ENCODE results near the gene NRP1. TPM values are rescaled to one million over a fixed set of nuclear protein-coding genes. Genes with fewer than 3 reads are reported as not detected.

The NRP1 gene
- total RNA-seq, 1 donor from 2014 or later: 100 TPM

DNA sequence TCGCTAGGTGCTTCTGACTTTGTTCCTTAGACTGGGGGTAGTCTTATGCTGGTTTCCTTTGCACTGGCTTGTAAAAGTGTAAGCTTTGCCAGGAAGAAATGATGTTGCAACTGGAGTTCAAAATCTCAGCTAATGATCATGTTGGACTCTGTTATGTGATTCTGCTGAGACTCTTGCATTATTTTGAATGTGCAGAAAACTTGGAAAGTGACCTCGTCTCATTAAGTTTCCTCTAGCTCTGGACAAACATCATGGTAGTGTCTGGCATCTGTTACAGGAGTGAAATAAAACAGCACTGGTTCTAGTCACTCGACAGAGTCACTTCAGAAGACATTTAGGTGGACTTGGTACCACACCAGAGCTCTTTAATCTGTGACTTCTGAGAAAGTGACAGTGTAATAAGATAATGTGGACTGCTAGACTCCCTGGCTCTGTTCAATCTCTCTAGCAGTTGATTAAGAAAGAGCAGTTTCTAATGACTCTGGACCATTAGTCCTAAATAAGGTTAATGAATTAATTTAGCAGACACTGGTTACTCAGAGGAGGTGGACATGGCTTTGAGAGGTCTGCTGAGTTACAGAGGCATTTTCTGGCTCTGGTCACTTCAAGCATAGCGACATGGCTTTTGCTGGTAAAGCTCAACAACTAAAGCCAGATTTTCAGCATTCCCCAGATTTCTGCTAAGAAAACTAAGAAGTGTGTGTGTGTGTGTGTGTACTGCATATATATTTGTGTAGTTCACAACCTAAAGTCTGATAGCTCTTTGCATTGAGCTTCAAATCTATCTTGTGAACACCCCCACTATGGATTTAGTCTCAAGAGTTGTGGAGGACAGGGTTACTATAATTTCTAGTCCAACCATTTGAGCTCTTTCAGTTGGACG lies 2.0 kb downstream of the NRP1 start:
- DNase-seq: no peak
- TF ChIP-seq, protein P1, sequence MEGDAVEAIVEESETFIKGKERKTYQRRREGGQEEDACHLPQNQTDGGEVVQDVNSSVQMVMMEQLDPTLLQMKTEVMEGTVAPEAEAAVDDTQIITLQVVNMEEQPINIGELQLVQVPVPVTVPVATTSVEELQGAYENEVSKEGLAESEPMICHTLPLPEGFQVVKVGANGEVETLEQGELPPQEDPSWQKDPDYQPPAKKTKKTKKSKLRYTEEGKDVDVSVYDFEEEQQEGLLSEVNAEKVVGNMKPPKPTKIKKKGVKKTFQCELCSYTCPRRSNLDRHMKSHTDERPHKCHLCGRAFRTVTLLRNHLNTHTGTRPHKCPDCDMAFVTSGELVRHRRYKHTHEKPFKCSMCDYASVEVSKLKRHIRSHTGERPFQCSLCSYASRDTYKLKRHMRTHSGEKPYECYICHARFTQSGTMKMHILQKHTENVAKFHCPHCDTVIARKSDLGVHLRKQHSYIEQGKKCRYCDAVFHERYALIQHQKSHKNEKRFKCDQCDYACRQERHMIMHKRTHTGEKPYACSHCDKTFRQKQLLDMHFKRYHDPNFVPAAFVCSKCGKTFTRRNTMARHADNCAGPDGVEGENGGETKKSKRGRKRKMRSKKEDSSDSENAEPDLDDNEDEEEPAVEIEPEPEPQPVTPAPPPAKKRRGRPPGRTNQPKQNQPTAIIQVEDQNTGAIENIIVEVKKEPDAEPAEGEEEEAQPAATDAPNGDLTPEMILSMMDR (IDR thresholded peaks at IDR 0.05; ENCODE audit: partially characterized antibody, unreplicated experiment): no peak
- Mint-ChIP-seq H3K4me3 (ENCODE audit: unreplicated experiment) (peak overlapping the region; percentile 93), H3K27me3 (ENCODE audit: unreplicated experiment) (peaks cover 14% of the 10 kb centered on the region), H3K36me3 (ENCODE audit: unreplicated experiment) (no peaks in the 10 kb centered on the region), H3K4me1 (ENCODE audit: low read depth, unreplicated experiment) (peaks cover 9% of the 10 kb centered on the region), H3K9me3 (ENCODE audit: unreplicated experiment) (peaks cover 17% of the 10 kb centered on the region), H3K27ac (ENCODE audit: unreplicated experiment) (peak overlapping the region; percentile 45)

DNA sequence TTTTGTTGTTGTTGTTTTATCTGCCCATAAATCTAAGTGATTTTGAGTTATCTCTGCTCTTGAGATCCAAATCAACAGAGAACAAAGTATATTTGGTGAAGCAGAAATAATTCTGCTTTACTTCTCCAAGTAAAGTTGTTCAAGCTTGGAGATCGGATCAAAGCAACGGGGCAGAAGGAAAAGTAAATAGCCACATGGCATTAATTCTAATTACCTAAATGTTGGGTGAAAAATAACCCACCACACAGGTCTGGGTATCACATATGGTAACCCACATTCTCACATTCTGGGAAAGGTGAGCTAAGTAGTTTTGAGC lies 3.1 kb downstream of the NRP1 start:
- Mint-ChIP-seq H3K36me3 (ENCODE audit: unreplicated experiment) (no peaks in the 10 kb centered on the region), H3K4me1 (ENCODE audit: low read depth, unreplicated experiment) (peaks cover 9% of the 10 kb centered on the region), H3K27ac (ENCODE audit: unreplicated experiment) (peak overlapping the region; percentile 15), H3K9me3 (ENCODE audit: unreplicated experiment) (peaks cover 13% of the 10 kb centered on the region), H3K27me3 (ENCODE audit: unreplicated experiment) (peaks cover 9% of the 10 kb centered on the region), H3K4me3 (ENCODE audit: unreplicated experiment) (peak overlapping the region; percentile 93)
- DNase-seq: no peak
- TF ChIP-seq, protein P1 (IDR thresholded peaks at IDR 0.05; ENCODE audit: partially characterized antibody, unreplicated experiment): no peak

DNA sequence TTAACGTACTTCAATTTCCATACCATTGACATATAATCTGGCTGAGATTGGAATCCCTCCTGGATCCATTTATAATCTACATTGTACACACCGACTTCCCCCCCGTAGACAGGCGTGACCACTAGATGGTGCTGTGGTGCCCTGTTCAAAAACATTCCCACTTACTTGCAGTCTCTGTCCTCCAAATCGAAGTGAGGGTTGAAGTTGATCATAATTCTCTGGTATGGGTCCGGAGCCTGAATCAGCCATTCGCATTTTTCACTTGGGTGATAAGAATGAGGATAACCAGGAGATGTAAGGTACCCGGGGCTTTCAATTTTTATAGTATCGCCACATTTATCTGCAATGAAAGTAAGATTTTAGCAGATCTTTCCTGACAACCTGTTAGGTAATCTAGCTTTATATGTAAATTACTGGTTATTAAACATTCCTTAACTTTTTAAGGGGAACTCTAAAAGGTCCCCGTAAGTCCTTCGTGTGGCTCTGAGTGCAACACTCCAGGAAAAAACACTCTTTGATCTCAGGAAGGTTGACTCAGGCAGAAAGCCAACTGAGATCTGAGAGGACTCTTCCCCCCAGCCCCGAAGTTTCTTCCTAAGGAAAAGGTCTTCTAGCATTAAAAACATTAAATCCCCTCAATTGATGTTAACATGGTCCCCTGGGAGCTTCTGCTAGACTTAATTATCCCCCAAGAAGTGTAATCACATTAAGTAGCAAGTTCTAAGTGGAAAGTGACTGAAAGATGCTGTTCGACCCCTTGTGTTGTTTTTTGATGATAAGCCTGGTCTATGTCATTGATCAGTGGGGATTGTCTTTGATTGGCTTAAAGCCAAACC lies 3.7 kb downstream of the NRP1 start:
- Mint-ChIP-seq H3K9me3 (ENCODE audit: unreplicated experiment) (peaks cover 10% of the 10 kb centered on the region), H3K27ac (ENCODE audit: unreplicated experiment) (peak overlapping the region; percentile 15), H3K27me3 (ENCODE audit: unreplicated experiment) (peaks cover 9% of the 10 kb centered on the region), H3K36me3 (ENCODE audit: unreplicated experiment) (no peaks in the 10 kb centered on the region), H3K4me1 (ENCODE audit: low read depth, unreplicated experiment) (peaks cover 10% of the 10 kb centered on the region), H3K4me3 (ENCODE audit: unreplicated experiment) (peak overlapping the region; percentile 93)
- DNase-seq: peak; percentile 92
- TF ChIP-seq, protein P1 (IDR thresholded peaks at IDR 0.05; ENCODE audit: partially characterized antibody, unreplicated experiment): peak; percentile 89

DNA sequence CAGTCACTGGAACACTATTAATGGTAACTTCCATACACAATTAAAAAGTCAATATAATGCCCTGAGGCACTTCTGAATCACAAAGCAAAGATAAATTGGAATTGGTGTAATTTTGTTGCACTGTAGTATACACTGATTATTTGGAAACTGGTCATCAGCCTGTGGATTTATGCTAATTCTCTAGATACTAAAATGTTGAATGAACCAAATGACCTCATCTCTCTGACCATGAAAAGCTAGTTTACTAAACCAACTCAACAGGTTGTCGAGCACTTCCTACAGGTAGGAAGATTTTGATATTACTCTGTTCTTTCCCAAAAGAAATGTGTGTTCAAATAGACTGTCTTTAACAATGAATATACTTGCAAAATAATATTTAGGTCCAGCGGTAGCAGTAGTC lies 5.3 kb downstream of the NRP1 start:
- no peak for DNase-seq
- peaks cover 10% of the 10 kb centered on the region for H3K9me3 Mint-ChIP-seq (ENCODE audit: unreplicated experiment)
- H3K36me3 Mint-ChIP-seq (ENCODE audit: unreplicated experiment): no peaks in the 10 kb centered on the region
- TF ChIP-seq, protein P1 (IDR thresholded peaks at IDR 0.05; ENCODE audit: partially characterized antibody, unreplicated experiment): no peak
- H3K4me1 Mint-ChIP-seq (ENCODE audit: low read depth, unreplicated experiment): peaks cover 10% of the 10 kb centered on the region
- peaks cover 5% of the 10 kb centered on the region for H3K27me3 Mint-ChIP-seq (ENCODE audit: unreplicated experiment)
- no peak overlapping the region for H3K4me3 Mint-ChIP-seq (ENCODE audit: unreplicated experiment)
- no peak overlapping the region for H3K27ac Mint-ChIP-seq (ENCODE audit: unreplicated experiment)
